GM23248 (cell line): ENCODE results near the gene MXI1.

Experiments
- EZH2 ChIP-seq: fragments of 200-600 bp; sonication (generic); IDR thresholded peaks from 2 replicates; pipeline ENCODE4 v1.6.1; 2018; ENCODE audit warnings: antibody characterized with exemption, mild to moderate bottlenecking; ENCODE audit not compliant: insufficient read depth, poor library complexity, severe bottlenecking
- EZH2phosphoT487 ChIP-seq: fragments of 200-600 bp; sonication (generic); IDR thresholded peaks from 2 replicates; pipeline ENCODE4 v1.6.1; 2018; ENCODE audit warnings: antibody characterized with exemption, moderate library complexity, mild to moderate bottlenecking, low read depth; ENCODE audit not compliant: insufficient read depth

- TF ChIP-seq EZH2 (no peak), EZH2phosphoT487 (no peak)
Observed at GRCh38 chr10:110174201-110174600, 33.2 kb upstream of the MXI1 start.
